CD4-positive, alpha-beta T cell (primary cell): Measurements from ENCODE around the gene PHOSPHO1. TPM values are rescaled to one million over a fixed set of nuclear protein-coding genes. Genes with fewer than 3 reads are reported as not detected.

ENCODE experiments used
- ATAC-seq: fragments of 200-7000 bp; cut with Tn5 transposase; one replicate; pipeline ENCODE4 v1.10.0; 2022; ENCODE audit warnings: mild to moderate bottlenecking; ENCODE audit not compliant: poor library complexity
- CTCF ChIA-PET: fragments of 350-600 bp; sonication (Branson Sonifier 250); formaldehyde crosslinking; loops from one replicate; lab custom pipeline; 2021; ENCODE audit warnings: antibody characterized with exemption, inconsistent platforms; lab: Charles Lee
- POLR2A ChIA-PET: fragments of 350-600 bp; sonication (Branson Sonifier 250); formaldehyde crosslinking; loops from one replicate; lab custom pipeline; 2021; ENCODE audit warnings: antibody characterized with exemption, inconsistent platforms; lab: Charles Lee
- DNase-seq, 14 experiments: peaks; one replicate each; pipeline ENCODE4 v3.0.0-alpha.2; 2013 to 2020; ENCODE audit warnings: mixed read lengths in 2 of 14
- H3K27ac ChIP-seq, 2 donors: one replicate each; pipeline versions ENCODE4 v1.5.1 to v1.7.0; 2013; ENCODE audit warnings: low read length in 2 of 2, low read depth in 1 of 2, mild to moderate bottlenecking in 1 of 2
- H3K27me3 ChIP-seq, 2 experiments: 1 replicate in 1 of 2; 2 replicates in 1 of 2; pipeline versions ENCODE4 v1.6.1 to v1.7.0; 2013; ENCODE audit warnings: low read length in 2 of 2, control low read depth in 1 of 2, mild to moderate bottlenecking in 1 of 2, moderate library complexity in 1 of 2; ENCODE audit not compliant: insufficient read depth in 2 of 2, control insufficient read depth in 1 of 2
- H3K36me3 ChIP-seq: one replicate; pipeline ENCODE4 v1.6.1; 2013; ENCODE audit warnings: low read length, control low read depth; ENCODE audit not compliant: insufficient read depth
- H3K4me1 ChIP-seq: one replicate; pipeline ENCODE4 v1.6.1; 2013; ENCODE audit warnings: low read length, control low read depth; ENCODE audit not compliant: insufficient read depth
- H3K4me3 ChIP-seq: one replicate; pipeline ENCODE4 v1.5.1; 2013; ENCODE audit warnings: mild to moderate bottlenecking, low read length, moderate library complexity
- H3K9me3 ChIP-seq, 2 experiments: 1 replicate in 1 of 2; 2 replicates in 1 of 2; pipeline versions ENCODE4 v1.6.1 to v1.7.0; 2013; ENCODE audit warnings: low read length in 2 of 2, mild to moderate bottlenecking in 2 of 2, control low read depth in 1 of 2, moderate library complexity in 1 of 2; ENCODE audit not compliant: control insufficient read depth in 1 of 2, insufficient read depth in 1 of 2
- H3K27ac Mint-ChIP-seq: one replicate; pipeline ENCODE4 v1.8.0; 2020; ENCODE audit warnings: mixed read lengths
- H3K27me3 Mint-ChIP-seq: one replicate; pipeline ENCODE4 v1.8.0; 2021; ENCODE audit warnings: mixed read lengths
- H3K36me3 Mint-ChIP-seq: one replicate; pipeline ENCODE4 v1.8.0; 2021; ENCODE audit warnings: low read depth, mixed read lengths
- H3K4me1 Mint-ChIP-seq: one replicate; pipeline ENCODE4 v1.8.0; 2021; ENCODE audit warnings: low read depth, mixed read lengths
- H3K4me3 Mint-ChIP-seq: one replicate; pipeline ENCODE4 v1.8.0; 2020; ENCODE audit warnings: mild to moderate bottlenecking, mixed read lengths
- H3K9me3 Mint-ChIP-seq: one replicate; pipeline ENCODE4 v1.8.0; 2020; ENCODE audit warnings: mixed read lengths
- intact Hi-C, 2 experiments: fragments of 100-400 bp; cut with DNase I in 1 of 2; cut with micrococcal nuclease in 1 of 2; formaldehyde crosslinking; loops; one replicate each; pipeline versions ENCODE4 v1.15.1 to v1.9.0; 2023 to 2025; cut with DNase I, micrococcal nuclease
- total RNA-seq, 174 experiments: library from RNA in 2 of 174; stranded (reverse) in 2 of 174; gene quantifications; one replicate each; pipeline ENCODE4 v1.2.3 and lab custom pipeline; 2021 to 2026
- TF ChIP-seq, protein P1 (sequence below): fragments of 200-600 bp; IDR thresholded peaks from one replicate; pipeline ENCODE4 v1.8.0; 2022; ENCODE audit warnings: antibody characterized with exemption, mild to moderate bottlenecking

The PHOSPHO1 gene
- total RNA-seq, 2 experiments from 2014 or later: not detected

DNA sequence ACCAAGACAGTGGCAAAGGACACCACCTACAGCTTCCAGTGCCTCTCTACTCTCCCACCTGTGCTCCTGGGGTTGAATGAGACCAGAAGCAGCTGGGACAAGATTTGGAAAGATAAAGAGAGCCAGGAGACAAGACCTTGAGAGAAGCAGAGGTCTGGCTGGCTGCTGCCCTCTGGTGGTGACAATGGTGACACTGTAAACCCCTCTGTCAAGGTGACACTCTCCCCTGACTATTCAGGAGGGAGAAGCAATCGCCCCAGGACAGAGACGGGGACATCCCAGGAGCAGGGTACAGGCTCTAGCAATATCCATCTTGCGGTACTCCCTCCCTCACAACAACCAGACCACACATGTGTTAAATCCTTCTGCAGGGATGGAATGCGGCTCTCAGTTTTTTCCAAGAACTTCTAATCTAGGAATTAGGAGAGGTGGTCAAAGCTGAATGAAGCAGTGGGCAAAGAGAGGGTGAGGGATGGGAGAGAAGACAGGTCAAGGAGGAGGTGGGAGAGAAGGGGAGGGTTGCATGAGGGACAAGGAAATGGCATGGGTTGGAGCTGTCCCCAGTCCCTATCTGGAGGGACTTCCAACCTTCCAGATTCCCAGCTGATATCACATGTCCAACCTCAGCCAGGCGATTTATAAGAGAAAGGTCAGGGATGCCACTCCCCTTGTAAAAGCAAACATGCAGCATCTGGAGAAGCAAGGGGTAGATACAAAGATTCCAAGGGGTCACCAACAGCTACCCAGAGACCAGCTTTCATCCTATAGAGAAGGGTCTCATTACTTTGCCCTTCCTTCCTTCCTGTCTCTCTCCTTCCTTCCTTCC is 2.9 kb downstream of the PHOSPHO1 start:
- H3K4me1 Mint-ChIP-seq: peaks cover 28% of the 10 kb centered on the region
- DNase-seq: peak; percentile 64 to 89 (median 76)
- no peaks in the 10 kb centered on the region for H3K9me3 ChIP-seq
- H3K27me3 Mint-ChIP-seq: peaks cover 11% of the 10 kb centered on the region
- H3K27ac Mint-ChIP-seq: peak overlapping the region; percentile 29
- ATAC-seq: peak; percentile 47
- H3K9me3 Mint-ChIP-seq: no peaks in the 10 kb centered on the region
- TF ChIP-seq, protein P1, sequence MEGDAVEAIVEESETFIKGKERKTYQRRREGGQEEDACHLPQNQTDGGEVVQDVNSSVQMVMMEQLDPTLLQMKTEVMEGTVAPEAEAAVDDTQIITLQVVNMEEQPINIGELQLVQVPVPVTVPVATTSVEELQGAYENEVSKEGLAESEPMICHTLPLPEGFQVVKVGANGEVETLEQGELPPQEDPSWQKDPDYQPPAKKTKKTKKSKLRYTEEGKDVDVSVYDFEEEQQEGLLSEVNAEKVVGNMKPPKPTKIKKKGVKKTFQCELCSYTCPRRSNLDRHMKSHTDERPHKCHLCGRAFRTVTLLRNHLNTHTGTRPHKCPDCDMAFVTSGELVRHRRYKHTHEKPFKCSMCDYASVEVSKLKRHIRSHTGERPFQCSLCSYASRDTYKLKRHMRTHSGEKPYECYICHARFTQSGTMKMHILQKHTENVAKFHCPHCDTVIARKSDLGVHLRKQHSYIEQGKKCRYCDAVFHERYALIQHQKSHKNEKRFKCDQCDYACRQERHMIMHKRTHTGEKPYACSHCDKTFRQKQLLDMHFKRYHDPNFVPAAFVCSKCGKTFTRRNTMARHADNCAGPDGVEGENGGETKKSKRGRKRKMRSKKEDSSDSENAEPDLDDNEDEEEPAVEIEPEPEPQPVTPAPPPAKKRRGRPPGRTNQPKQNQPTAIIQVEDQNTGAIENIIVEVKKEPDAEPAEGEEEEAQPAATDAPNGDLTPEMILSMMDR: peak; percentile 88
- H3K4me3 ChIP-seq: no peak overlapping the region
- POLR2A ChIA-PET: interaction anchor here (0.7 to 6.6 kb wide), 5 partner anchors 9 to 47 kb away, joined by 3 to 64 read pairs (median 7); no protein-coding TSS in a partner anchor
- peaks cover 54% of the 10 kb centered on the region for H3K4me1 ChIP-seq
- H3K36me3 Mint-ChIP-seq: peaks cover 5% of the 10 kb centered on the region
- H3K4me3 Mint-ChIP-seq: peak overlapping the region; percentile 80
- CTCF ChIA-PET: interaction anchor here (0.7 to 5.2 kb wide), 8 partner anchors 10 to 556 kb away, joined by 3 to 48 read pairs (median 6); no protein-coding TSS in a partner anchor
- H3K36me3 ChIP-seq: peaks cover 2% of the 10 kb centered on the region
- intact Hi-C loops: loop anchor here (1.0 kb wide), 1 partner anchor 47 kb away; no protein-coding TSS in a partner anchor
- no peak overlapping the region for H3K27ac ChIP-seq
- H3K27me3 ChIP-seq: peaks cover 16% of the 10 kb centered on the region in 2 experiments

- Mint-ChIP-seq H3K9me3 (no peaks in the 10 kb centered on the region), H3K27ac (peak overlapping the region; percentile 29), H3K36me3 (peaks cover 12% of the 10 kb centered on the region), H3K4me1 (peaks cover 28% of the 10 kb centered on the region), H3K4me3 (peak overlapping the region; percentile 80), H3K27me3 (peaks cover 9% of the 10 kb centered on the region)
- Histone ChIP-seq H3K9me3 (no peaks in the 10 kb centered on the region), H3K27me3 (peaks cover 16% of the 10 kb centered on the region in 2 experiments), H3K4me3 (no peak overlapping the region), H3K4me1 (peaks cover 54% of the 10 kb centered on the region), H3K36me3 (peaks cover 9% of the 10 kb centered on the region), H3K27ac (no peak overlapping the region)
- ATAC-seq (no peak), DNase-seq (no peak)
- CTCF ChIA-PET: interaction anchor here (0.7 to 5.2 kb wide), 7 partner anchors 9 to 555 kb away, joined by 3 to 48 read pairs (median 5); no protein-coding TSS in a partner anchor
- POLR2A ChIA-PET: interaction anchor here (0.7 to 6.6 kb wide), 4 partner anchors 8 to 46 kb away, joined by 3 to 64 read pairs (median 7); no protein-coding TSS in a partner anchor
- intact Hi-C loops: loop anchor here (1.0 kb wide), 1 partner anchor 47 kb away; no protein-coding TSS in a partner anchor
- TF ChIP-seq, protein P1: no peak
Observed at GRCh38 chr17:49226771-49227435, 3.7 kb downstream of the PHOSPHO1 start.

DNA sequence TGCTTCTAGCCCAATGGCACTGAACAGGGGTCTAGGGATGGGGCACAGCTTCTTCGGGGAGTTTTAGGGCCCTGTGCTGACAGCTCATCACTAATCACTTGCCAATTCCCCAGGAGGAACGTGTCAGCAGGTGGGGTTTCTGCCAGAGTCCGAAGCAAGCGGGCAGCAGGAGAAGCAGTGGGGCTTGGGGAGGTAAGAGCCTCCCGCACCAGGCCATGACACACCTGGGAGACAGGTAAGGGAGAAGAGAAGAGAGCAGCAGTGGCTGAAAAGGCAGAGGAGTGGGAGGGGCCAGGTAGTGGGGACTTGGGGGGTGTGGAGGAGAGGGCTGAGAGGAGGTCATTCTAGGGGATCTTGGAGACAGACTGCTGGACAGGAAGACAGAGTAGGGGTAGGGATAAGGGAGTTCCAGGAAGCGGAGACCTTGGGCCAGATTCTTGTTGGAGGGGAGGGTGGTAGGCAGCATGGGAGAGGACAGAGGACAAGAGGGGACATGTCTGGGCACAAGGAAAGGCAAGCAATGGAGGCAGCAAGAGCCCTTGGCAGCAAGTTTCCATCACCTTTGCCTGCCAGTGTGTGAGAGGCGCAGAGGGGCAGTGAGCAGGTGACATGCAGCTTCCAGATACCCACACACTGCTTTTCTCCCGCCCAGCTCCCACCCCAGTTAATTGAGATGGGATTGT is 4.9 kb downstream of the PHOSPHO1 start:
- intact Hi-C loops: loop anchor here (1.0 to 2.0 kb wide), 2 partner anchors 15 to 33 kb away; partner anchors contain the start of genes ABI3 (in 1 of the 2) and GNGT2 (in 1 of the 2)
- Mint-ChIP-seq H3K27me3 (peaks cover 7% of the 10 kb centered on the region), H3K36me3 (peaks cover 17% of the 10 kb centered on the region), H3K4me1 (peaks cover 28% of the 10 kb centered on the region), H3K9me3 (no peaks in the 10 kb centered on the region), H3K4me3 (peak overlapping the region; percentile 9), H3K27ac (no peak overlapping the region)
- ATAC-seq: no peak
- TF ChIP-seq, protein P1: no peak
- ChIA-PET CTCF (interaction anchor here (1.2 to 5.2 kb wide), 2 partner anchors 27 to 45 kb away, joined by 3 to 48 read pairs; no protein-coding TSS in a partner anchor), POLR2A (interaction anchor here (1.2 to 6.6 kb wide), 3 partner anchors 33 to 117 kb away, joined by 3 to 64 read pairs (median 7); no protein-coding TSS in a partner anchor)
- H3K4me1 ChIP-seq: peaks cover 45% of the 10 kb centered on the region
- H3K27ac ChIP-seq: no peak overlapping the region
- no peak for DNase-seq
- no peak overlapping the region for H3K4me3 ChIP-seq
- H3K27me3 ChIP-seq: peaks cover 11 to 13% of the 10 kb centered on the region in 2 experiments
- no peaks in the 10 kb centered on the region for H3K9me3 ChIP-seq
- H3K36me3 ChIP-seq: peaks cover 10% of the 10 kb centered on the region
